Epithelial cell of proximal tubule (primary cell): ENCODE results near the gene CPA2. TPM values are rescaled to one million over a fixed set of nuclear protein-coding genes. Genes with fewer than 3 reads are reported as not detected.
A peak's percentile ranks its signal among the peaks of the same experiment; 100 is the strongest.

Experiments used
- DNase-seq: peaks from one replicate; pipeline ENCODE4 v3.0.0-alpha.2; 2011; ENCODE audit warnings: low read depth
- H3K4me3 ChIP-seq: 2 replicates; pipeline ENCODE4 v1.5.1; 2011; ENCODE audit warnings: low read depth, mild to moderate bottlenecking, low read length
- CTCF ChIP-seq: conservative IDR thresholded peaks from 2 replicates; pipeline ENCODE4 v1.5.1; 2012; ENCODE audit warnings: low read depth, mild to moderate bottlenecking, low read length
- total RNA-seq: library from RNA; depleted of rRNA; stranded (reverse); fragments of >200 nt; gene quantifications from 2 replicates; pipeline ENCODE4 v1.2.3, GENCODE V29; 2015

The CPA2 gene
- total RNA-seq, 1 donor from 2014 or later = not detected

DNA sequence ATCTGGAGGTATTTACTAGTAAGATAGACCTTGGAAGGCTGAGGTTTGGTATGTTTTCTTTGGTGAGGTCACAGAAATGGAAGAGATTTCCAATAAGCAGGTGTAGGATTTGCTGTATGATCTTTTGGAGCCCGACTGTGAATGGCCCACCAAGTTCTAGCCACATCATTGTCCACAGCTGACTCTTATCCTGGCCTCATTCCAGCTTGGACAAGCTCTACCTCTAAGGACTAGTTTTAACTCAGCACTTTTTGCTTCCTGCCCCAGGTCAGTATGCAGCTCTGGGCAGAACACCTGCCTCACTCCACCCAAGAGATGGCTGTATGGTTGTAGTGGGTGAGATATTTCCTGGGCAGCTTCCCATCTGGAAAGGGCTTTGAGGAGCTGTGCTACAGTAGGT is 20.2 kb downstream of the CPA2 start:
- TF ChIP-seq CTCF = no peak
- H3K4me3 ChIP-seq = no peak overlapping the region
- no peak for DNase-seq

DNA sequence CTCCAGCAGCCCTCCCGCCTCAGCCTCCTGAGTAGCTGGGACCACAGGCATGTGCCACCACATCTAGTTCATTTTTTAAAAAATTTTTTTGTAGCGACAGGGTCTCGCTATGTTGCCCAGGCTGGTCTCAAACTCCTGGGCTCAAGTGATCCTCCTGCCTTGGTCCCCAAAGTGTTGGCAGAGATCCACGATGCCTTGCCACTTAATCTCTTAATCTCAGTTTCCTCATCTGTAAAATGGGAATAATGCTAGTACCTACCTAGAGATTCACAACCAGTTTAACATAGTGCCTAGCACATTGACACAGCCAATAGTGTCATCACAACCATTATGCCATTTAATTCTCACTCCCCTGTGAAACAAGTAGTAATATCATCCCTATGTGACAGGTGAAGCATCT is 21.5 kb downstream of the CPA2 start:
- no peak overlapping the region for H3K4me3 ChIP-seq
- no peak for TF ChIP-seq CTCF
- DNase-seq = no peak

GRCh38 chr7:130288829-130289228 is 22.2 kb downstream of the CPA2 start:
- no peak for TF ChIP-seq CTCF
- H3K4me3 ChIP-seq = no peak overlapping the region
- no peak for DNase-seq

DNA sequence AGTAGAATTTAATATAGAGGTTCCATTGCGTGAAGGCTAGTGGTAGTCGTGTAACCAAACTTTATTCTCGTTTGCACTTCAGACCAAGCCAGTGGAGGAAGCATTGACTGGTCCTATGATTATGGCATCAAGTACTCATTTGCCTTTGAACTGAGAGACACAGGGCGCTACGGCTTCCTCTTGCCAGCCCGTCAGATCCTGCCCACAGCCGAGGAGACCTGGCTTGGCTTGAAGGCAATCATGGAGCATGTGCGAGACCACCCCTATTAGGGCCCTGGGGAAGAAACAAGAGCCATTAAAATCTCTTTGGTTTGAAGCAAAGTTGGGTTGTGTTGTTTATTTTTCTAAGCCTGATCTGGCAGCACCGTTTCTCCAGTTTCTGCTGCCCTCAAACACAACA is 22.8 kb downstream of the CPA2 start:
- H3K4me3 ChIP-seq = no peak overlapping the region
- no peak for DNase-seq
- no peak for TF ChIP-seq CTCF

- TF ChIP-seq CTCF = no peak
- DNase-seq = peak; percentile 41
- no peak overlapping the region for H3K4me3 ChIP-seq
These were observed 24.1 kb downstream of the CPA2 start for GRCh38 chr7:130290745-130291144.

DNA sequence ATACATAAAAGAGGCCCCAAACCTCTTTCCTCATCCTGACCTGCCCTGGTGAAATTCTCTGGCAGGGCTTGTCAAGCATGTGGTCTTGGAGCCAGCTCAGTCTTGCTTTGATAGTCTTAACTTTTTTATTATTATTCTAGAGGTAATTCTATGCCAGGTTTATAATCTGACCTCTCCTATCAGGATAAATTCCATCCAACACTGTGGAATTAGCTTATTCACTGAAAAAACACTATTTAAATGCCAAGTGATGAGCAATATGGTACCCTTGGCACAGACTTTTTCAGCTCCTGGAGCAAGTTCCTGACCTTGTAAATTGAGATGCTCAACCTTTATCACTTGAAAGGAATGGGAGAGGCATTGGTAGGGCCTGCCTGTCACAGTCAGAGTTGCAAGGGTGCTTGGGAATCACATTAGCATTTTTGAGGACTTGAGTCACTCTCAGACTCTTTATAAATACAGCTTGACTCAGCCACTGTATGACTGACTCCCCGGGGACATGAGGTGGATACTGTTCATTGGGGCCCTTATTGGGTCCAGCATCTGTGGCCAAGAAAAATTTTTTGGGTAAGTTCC is 26.1 kb downstream of the CPA2 start, which contains the start of gene CPA4:
CPA4 (plus strand) TSS at position 480 of the 576 bp plus-strand sequence; CDS start at position 500, 20 bp downstream.
- peak within 1 kb of the TSS; percentile 8 for H3K4me3 ChIP-seq
- no peak for TF ChIP-seq CTCF
- DNase-seq = peak; percentile 89

- peak overlapping the region; percentile 8 for H3K4me3 ChIP-seq
- TF ChIP-seq CTCF = no peak
- no peak for DNase-seq
These were observed 26.9 kb downstream of the CPA2 start for GRCh38 chr7:130293521-130293920.
